Mesendoderm (in vitro differentiated cells): ENCODE data around the gene ARL15.

ENCODE experiments used
- DNase-seq: peaks from one replicate; pipeline ENCODE4 v3.0.0; 2013
- H2AK5ac ChIP-seq: 2 replicates; pipeline ENCODE4 v1.6.1; 2013; ENCODE audit warnings: low read length, inconsistent platforms
- H2BK120ac ChIP-seq: 2 replicates; pipeline ENCODE4 v1.6.1; 2013; ENCODE audit warnings: low read depth, mild to moderate bottlenecking, low read length, moderate library complexity, mixed read lengths
- H2BK15ac ChIP-seq: replicated peaks from 2 replicates; pipeline ENCODE4 v1.6.1; 2013; ENCODE audit warnings: low read depth, mild to moderate bottlenecking, moderate library complexity
- H2BK5ac ChIP-seq: 2 replicates; pipeline ENCODE4 v1.6.1; 2013; ENCODE audit warnings: low read length, inconsistent platforms
- H3K18ac ChIP-seq: 2 replicates; pipeline ENCODE4 v1.6.1; 2013; ENCODE audit warnings: mild to moderate bottlenecking, low read length, mixed read lengths
- H3K23ac ChIP-seq: one replicate; pipeline ENCODE4 v1.6.1; 2013; ENCODE audit warnings: low read length
- H3K27ac ChIP-seq: 2 replicates; pipeline ENCODE4 v1.5.1; 2013; ENCODE audit warnings: low read depth, mild to moderate bottlenecking, inconsistent platforms, low read length, moderate library complexity
- H3K27me3 ChIP-seq: 2 replicates; pipeline ENCODE4 v1.6.1; 2013; ENCODE audit warnings: low read length, control low read depth, mild to moderate bottlenecking, inconsistent platforms; ENCODE audit not compliant: insufficient read depth, poor library complexity
- H3K36me3 ChIP-seq: 2 replicates; pipeline ENCODE4 v1.6.1; 2013; ENCODE audit warnings: low read length, inconsistent platforms; ENCODE audit not compliant: control insufficient read depth, insufficient read depth
- H3K4ac ChIP-seq: one replicate; pipeline ENCODE4 v1.6.1; 2013; ENCODE audit warnings: low read depth, mild to moderate bottlenecking, low read length, moderate library complexity
- H3K4me1 ChIP-seq: 2 replicates; pipeline ENCODE4 v1.6.1; 2013; ENCODE audit warnings: low read depth, low read length, inconsistent platforms; ENCODE audit not compliant: control insufficient read depth
- H3K4me2 ChIP-seq: 2 replicates; pipeline ENCODE4 v1.6.1; 2013; ENCODE audit warnings: low read length
- H3K4me3 ChIP-seq: 2 replicates; pipeline ENCODE4 v1.5.1; 2013; ENCODE audit warnings: mild to moderate bottlenecking, low read length
- H3K56ac ChIP-seq: one replicate; pipeline ENCODE4 v1.6.1; 2013; ENCODE audit warnings: low read length
- H3K79me1 ChIP-seq: 2 replicates; pipeline ENCODE4 v1.6.1; 2013; ENCODE audit warnings: low read length, inconsistent platforms
- H3K79me2 ChIP-seq: 2 replicates; pipeline ENCODE4 v1.6.1; 2013; ENCODE audit warnings: mild to moderate bottlenecking, low read length; ENCODE audit not compliant: control insufficient read depth, insufficient read depth
- H3K9ac ChIP-seq: 2 replicates; pipeline ENCODE4 v1.6.1; 2013; ENCODE audit warnings: low read length, inconsistent platforms
- H4K5ac ChIP-seq: one replicate; pipeline ENCODE4 v1.6.1; 2013; ENCODE audit warnings: low read length
- H4K8ac ChIP-seq: one replicate; pipeline ENCODE4 v1.6.1; 2013; ENCODE audit warnings: low read depth, mild to moderate bottlenecking, control low read depth, low read length, moderate library complexity
- WGBS: extraction: QIAGEN DNeasy Blood & Tissue Kit; methylation state at CpG from one replicate; pipeline ENCODE4 v1.1.7; 2013; ENCODE audit warnings: low lambda C conversion rate, missing lambda C conversion rate; ENCODE audit not compliant: insufficient coverage; ENCODE audit errors: extremely low coverage; 5-methylcytosine and 5-hydroxymethylcytosine counted together

ARL15 gene

DNA sequence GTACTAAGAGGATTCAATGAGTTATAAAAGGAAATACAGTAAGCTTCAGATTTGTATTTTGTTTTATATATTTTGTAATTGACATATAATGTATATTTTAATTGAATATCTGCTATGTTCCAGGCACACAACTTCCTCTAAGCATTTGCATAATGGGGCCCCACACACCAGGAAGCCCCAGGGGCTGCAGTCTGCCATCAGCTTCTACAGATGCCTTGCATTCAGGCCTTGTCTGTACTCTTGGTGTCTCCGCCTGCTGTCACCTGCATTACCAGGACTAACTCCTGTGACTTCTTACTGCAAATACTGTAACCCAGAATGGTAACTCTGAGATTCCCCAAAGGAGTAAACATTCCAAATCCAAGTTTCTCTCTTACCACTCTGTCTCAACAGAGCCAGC is 20.6 kb downstream of the ARL15 start:
- peak; percentile 49 for DNase-seq
- no peak overlapping the region for H3K56ac ChIP-seq
- no peak overlapping the region for H3K4me2 ChIP-seq
- no peaks in the 10 kb centered on the region for H3K27me3 ChIP-seq
- H2BK15ac ChIP-seq: no peak overlapping the region
- no peak overlapping the region for H4K8ac ChIP-seq
- H3K79me2 ChIP-seq: peaks cover 5% of the 10 kb centered on the region
- H3K36me3 ChIP-seq: no peaks in the 10 kb centered on the region
- H2BK120ac ChIP-seq: no peak overlapping the region
- no peak overlapping the region for H3K18ac ChIP-seq
- no CpG with 5 or more reads among the region's 1 CpG for WGBS
- H3K4me3 ChIP-seq: no peak overlapping the region
- peaks cover 4% of the 10 kb centered on the region for H3K4me1 ChIP-seq
- no peak overlapping the region for H3K27ac ChIP-seq
- no peak overlapping the region for H4K5ac ChIP-seq
- H3K23ac ChIP-seq: no peak overlapping the region
- no peak overlapping the region for H2AK5ac ChIP-seq
- no peak overlapping the region for H2BK5ac ChIP-seq
- peaks cover 3% of the 10 kb centered on the region for H3K79me1 ChIP-seq
- H3K4ac ChIP-seq: no peak overlapping the region
- H3K9ac ChIP-seq: no peak overlapping the region

DNA sequence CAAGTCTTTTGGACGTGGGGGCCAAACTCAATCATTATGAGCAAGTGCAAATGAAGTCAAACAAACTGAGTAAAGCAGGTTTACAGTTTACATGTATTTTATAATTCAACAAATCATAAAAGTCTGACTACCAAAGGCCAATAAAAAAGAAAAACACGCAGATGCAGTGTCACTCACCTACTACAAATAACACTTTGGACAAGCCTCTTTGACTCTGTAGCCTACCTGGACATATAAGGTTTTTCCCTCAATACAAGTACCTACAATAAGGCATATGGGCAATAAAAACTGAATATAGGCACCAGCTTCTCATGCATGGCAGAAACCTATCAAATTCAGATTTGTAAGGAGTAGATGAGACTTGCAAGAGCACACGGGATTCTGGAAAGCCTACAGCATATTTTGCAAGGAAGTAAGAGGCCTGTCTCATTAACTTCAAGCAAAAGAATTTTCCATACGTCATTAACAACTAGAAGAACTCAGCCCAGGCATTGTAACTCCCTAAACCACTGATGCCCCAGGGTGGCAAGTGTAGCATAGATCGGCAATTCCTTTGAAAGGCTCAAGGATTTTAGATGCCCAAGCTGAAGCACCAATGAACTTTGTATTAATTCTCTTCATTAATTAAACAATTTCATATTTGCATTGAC is 21.7 kb downstream of the ARL15 start:
- Histone ChIP-seq H3K9ac (no peak overlapping the region), H3K23ac (no peak overlapping the region), H3K4me3 (no peak overlapping the region), H3K4me1 (peaks cover 4% of the 10 kb centered on the region), H2AK5ac (no peak overlapping the region), H3K27ac (no peak overlapping the region), H3K18ac (no peak overlapping the region), H4K8ac (no peak overlapping the region), H3K27me3 (no peaks in the 10 kb centered on the region), H3K56ac (no peak overlapping the region), H3K79me1 (peaks cover 3% of the 10 kb centered on the region), H3K4me2 (no peak overlapping the region), H3K79me2 (peaks cover 5% of the 10 kb centered on the region), H2BK15ac (no peak overlapping the region), H2BK120ac (no peak overlapping the region), H3K36me3 (no peaks in the 10 kb centered on the region), H3K4ac (peak overlapping the region; percentile 36), H2BK5ac (no peak overlapping the region), H4K5ac (no peak overlapping the region)
- WGBS: no CpG with 5 or more reads among the region's 5 CpGs
- DNase-seq: no peak

DNA sequence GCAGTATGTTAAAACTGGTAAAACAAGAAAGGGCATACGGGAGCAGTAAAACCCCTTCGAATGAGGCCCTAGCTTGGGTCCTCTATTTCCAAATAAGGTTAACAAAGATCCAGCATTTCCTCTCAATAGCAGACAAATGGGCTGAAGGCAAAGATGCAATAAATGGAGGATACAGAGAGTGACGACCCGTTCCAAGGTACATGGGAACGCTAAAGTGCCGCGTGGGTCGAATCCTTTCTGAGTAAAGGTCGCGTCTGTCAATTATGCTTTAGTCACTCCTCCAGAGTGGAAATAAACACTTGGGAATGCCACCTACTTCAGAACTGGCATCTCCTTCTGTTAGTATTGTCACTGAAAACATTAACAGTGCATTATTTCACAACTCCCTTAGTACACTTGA is 24.7 kb downstream of the ARL15 start:
- no peak overlapping the region for H3K23ac ChIP-seq
- no peak overlapping the region for H3K18ac ChIP-seq
- H3K36me3 ChIP-seq: no peaks in the 10 kb centered on the region
- WGBS: no CpG with 5 or more reads among the region's 10 CpGs
- no peak overlapping the region for H2BK120ac ChIP-seq
- H3K4me3 ChIP-seq: no peak overlapping the region
- no peak overlapping the region for H3K9ac ChIP-seq
- H3K79me2 ChIP-seq: peaks cover 4% of the 10 kb centered on the region
- H3K4me2 ChIP-seq: no peak overlapping the region
- peaks cover 4% of the 10 kb centered on the region for H3K4me1 ChIP-seq
- no peak overlapping the region for H2BK5ac ChIP-seq
- no peak overlapping the region for H4K8ac ChIP-seq
- H3K4ac ChIP-seq: no peak overlapping the region
- H3K27me3 ChIP-seq: no peaks in the 10 kb centered on the region
- H3K56ac ChIP-seq: no peak overlapping the region
- H3K79me1 ChIP-seq: peaks cover 3% of the 10 kb centered on the region
- DNase-seq: no peak
- H3K27ac ChIP-seq: no peak overlapping the region
- H2AK5ac ChIP-seq: no peak overlapping the region
- H4K5ac ChIP-seq: no peak overlapping the region
- H2BK15ac ChIP-seq: no peak overlapping the region

DNA sequence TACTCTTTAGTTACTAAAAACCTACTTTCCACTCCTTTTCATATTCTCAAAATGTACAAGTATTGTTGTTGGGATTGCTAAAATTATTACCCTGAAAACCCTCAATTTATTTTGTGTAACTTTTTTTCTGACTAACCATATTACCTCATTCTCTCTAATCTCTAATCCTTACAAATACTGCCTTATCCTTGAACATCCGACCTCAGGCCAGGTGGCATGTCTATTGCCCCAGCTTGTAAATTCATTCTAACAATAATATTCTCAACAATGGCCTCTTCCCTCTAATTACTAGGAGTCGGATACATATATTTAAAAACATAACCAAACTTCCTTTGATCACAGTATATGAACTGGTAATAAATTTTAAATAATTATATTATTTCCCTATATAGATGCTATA is 25.8 kb downstream of the ARL15 start:
- Histone ChIP-seq H2BK5ac (no peak overlapping the region), H4K5ac (no peak overlapping the region), H2AK5ac (no peak overlapping the region), H3K9ac (no peak overlapping the region), H3K4ac (no peak overlapping the region), H3K4me2 (no peak overlapping the region), H3K4me1 (peaks cover 4% of the 10 kb centered on the region), H3K4me3 (no peak overlapping the region), H4K8ac (no peak overlapping the region), H3K27me3 (no peaks in the 10 kb centered on the region), H3K23ac (no peak overlapping the region), H3K27ac (no peak overlapping the region), H2BK120ac (no peak overlapping the region), H3K56ac (no peak overlapping the region), H2BK15ac (no peak overlapping the region), H3K36me3 (no peaks in the 10 kb centered on the region), H3K18ac (no peak overlapping the region), H3K79me2 (peaks cover 4% of the 10 kb centered on the region), H3K79me1 (peaks cover 7% of the 10 kb centered on the region)
- no peak for DNase-seq
- 100% methylated on average over 1 of the region's 2 CpGs for WGBS

DNA sequence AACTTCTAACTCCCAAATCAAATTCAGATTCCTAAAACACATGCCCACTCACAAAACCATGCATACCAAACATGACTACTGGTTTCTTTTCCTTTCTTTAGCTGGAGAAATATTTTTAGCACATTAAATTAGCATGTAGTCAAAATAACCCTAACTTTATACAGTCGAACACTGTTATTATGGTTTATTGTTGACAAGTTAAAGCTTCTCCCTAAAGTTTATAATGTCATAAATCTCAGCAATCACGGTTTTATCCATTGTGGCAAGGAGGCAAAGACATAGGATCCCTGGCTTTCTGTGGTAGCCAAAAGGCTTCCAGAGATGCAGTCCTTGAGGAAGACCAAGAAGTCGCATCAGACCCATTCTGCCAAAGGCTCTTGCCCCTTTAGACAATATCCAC is 27.5 kb downstream of the ARL15 start:
- Histone ChIP-seq H3K79me1 (peaks cover 5% of the 10 kb centered on the region), H2BK15ac (no peak overlapping the region), H3K18ac (no peak overlapping the region), H4K8ac (no peak overlapping the region), H3K4me3 (no peak overlapping the region), H3K56ac (no peak overlapping the region), H2BK120ac (no peak overlapping the region), H3K27ac (no peak overlapping the region), H2AK5ac (no peak overlapping the region), H3K79me2 (no peaks in the 10 kb centered on the region), H3K23ac (no peak overlapping the region), H3K4me1 (peaks cover 5% of the 10 kb centered on the region), H3K27me3 (no peaks in the 10 kb centered on the region), H4K5ac (no peak overlapping the region), H3K9ac (no peak overlapping the region), H3K36me3 (no peaks in the 10 kb centered on the region), H3K4me2 (no peak overlapping the region), H2BK5ac (no peak overlapping the region), H3K4ac (no peak overlapping the region)
- WGBS: no CpG with 5 or more reads among the region's 3 CpGs
- DNase-seq: no peak
